ENCODE measurements around the gene SLC37A2.

GRCh38 chr11:125138966-125139365, 75.9 kb downstream of the SLC37A2 start:
- no peak for TF ChIP-seq CTCF (conservative IDR thresholded peaks at IDR 0.05; ENCODE audit: low read depth, low read length)
- no peak for TF ChIP-seq EZH2 (IDR thresholded peaks at IDR 0.05; ENCODE audit: low read length, unreplicated experiment)
- TF ChIP-seq EZH2phosphoT487 (IDR thresholded peaks at IDR 0.05; ENCODE audit: borderline replicate concordance, low read length) = no peak

Measured in PC-3 (cell line).